Keratinocyte (primary cell): ENCODE data around the gene SNRPA1.

Source experiments
- EZH2 ChIP-seq: IDR thresholded peaks from one replicate; pipeline ENCODE4 v1.6.1; 2012; ENCODE audit warnings: inconsistent platforms, mild to moderate bottlenecking, low read length, moderate library complexity
- TF ChIP-seq, protein P1 (sequence below), 3 experiments: IDR thresholded peaks in 1 of 3; conservative IDR thresholded peaks in 1 of 3; optimal IDR thresholded peaks in 1 of 3; 2 replicates in 2 of 3; 3 replicates in 1 of 3; pipeline versions ENCODE3 to v1.5.1; 2011; ENCODE audit warnings: low read length in 3 of 3, mild to moderate bottlenecking in 3 of 3, moderate library complexity in 2 of 3, control low read depth in 1 of 3, inconsistent platforms in 1 of 3; ENCODE audit not compliant: insufficient read depth in 2 of 3; ENCODE audit errors: extremely low read depth in 1 of 3

- TF ChIP-seq, protein P1, sequence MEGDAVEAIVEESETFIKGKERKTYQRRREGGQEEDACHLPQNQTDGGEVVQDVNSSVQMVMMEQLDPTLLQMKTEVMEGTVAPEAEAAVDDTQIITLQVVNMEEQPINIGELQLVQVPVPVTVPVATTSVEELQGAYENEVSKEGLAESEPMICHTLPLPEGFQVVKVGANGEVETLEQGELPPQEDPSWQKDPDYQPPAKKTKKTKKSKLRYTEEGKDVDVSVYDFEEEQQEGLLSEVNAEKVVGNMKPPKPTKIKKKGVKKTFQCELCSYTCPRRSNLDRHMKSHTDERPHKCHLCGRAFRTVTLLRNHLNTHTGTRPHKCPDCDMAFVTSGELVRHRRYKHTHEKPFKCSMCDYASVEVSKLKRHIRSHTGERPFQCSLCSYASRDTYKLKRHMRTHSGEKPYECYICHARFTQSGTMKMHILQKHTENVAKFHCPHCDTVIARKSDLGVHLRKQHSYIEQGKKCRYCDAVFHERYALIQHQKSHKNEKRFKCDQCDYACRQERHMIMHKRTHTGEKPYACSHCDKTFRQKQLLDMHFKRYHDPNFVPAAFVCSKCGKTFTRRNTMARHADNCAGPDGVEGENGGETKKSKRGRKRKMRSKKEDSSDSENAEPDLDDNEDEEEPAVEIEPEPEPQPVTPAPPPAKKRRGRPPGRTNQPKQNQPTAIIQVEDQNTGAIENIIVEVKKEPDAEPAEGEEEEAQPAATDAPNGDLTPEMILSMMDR (optimal IDR thresholded peaks at IDR 0.05 in 1 of 3, IDR thresholded peaks at IDR 0.05 in 1 of 3, conservative IDR thresholded peaks at IDR 0.05 in 1 of 3; ENCODE audit: extremely low read depth in 1 of 3, insufficient read depth in 2 of 3, low read length in 3 of 3) = no peak
- TF ChIP-seq EZH2 = no peak
Observed at GRCh38 chr15:101293122-101293521, 1.9 kb downstream of the SNRPA1 start.
